ENCODE results near the gene C1orf21. TPM values are rescaled to one million over a fixed set of nuclear protein-coding genes. Genes with fewer than 3 reads are reported as not detected.
A peak's percentile ranks its signal among the peaks of the same experiment; 100 is the strongest.

C1orf21 gene
- polyA plus RNA-seq, 5 donors, result 40.2 to 53.2 (median 43.4) TPM

GRCh38 chr1:184383772-184384323 is 3.0 kb upstream of the C1orf21 start:
- no peak for DNase-seq

- DNase-seq, result no peak
Observed at GRCh38 chr1:184385865-184386311, 941 bp upstream of the C1orf21 start.

- no peak for DNase-seq
Observed at GRCh38 chr1:184387069-184387475, 243 bp downstream of the C1orf21 start.

- DNase-seq, result peak; percentile 33 to 35
Observed at GRCh38 chr1:184387476-184388318, 868 bp downstream of the C1orf21 start.

GRCh38 chr1:184388319-184388889 is 1.6 kb downstream of the C1orf21 start:
- peak in 1 of 2 donors; percentile 17 for DNase-seq

- no peak for DNase-seq
Observed at GRCh38 chr1:184388971-184389370, 2.1 kb downstream of the C1orf21 start.

- DNase-seq, result no peak
Observed at GRCh38 chr1:184389446-184389845, 2.6 kb downstream of the C1orf21 start.

GRCh38 chr1:184390889-184391288 is 4.1 kb downstream of the C1orf21 start:
- no peak for DNase-seq

- DNase-seq, result no peak
Observed at GRCh38 chr1:184392067-184392466, 5.2 kb downstream of the C1orf21 start.

GRCh38 chr1:184392779-184393522 is 6.1 kb downstream of the C1orf21 start:
- no peak for DNase-seq

GRCh38 chr1:184393962-184394361 is 7.1 kb downstream of the C1orf21 start:
- DNase-seq, result no peak

GRCh38 chr1:184395370-184395769 is 8.5 kb downstream of the C1orf21 start:
- no peak for DNase-seq

GRCh38 chr1:184395937-184396480 is 9.2 kb downstream of the C1orf21 start:
- no peak for DNase-seq

- no peak for DNase-seq
Observed at GRCh38 chr1:184399192-184399847, 12.5 kb downstream of the C1orf21 start.

GRCh38 chr1:184403961-184404726 is 17.3 kb downstream of the C1orf21 start:
- DNase-seq, result no peak

GRCh38 chr1:184404727-184405027 is 17.8 kb downstream of the C1orf21 start:
- DNase-seq, result no peak

- DNase-seq, result no peak
Observed at GRCh38 chr1:184405094-184405800, 18.4 kb downstream of the C1orf21 start.

- no peak for DNase-seq
Observed at GRCh38 chr1:184405801-184406142, 18.9 kb downstream of the C1orf21 start.

- DNase-seq, result no peak
Observed at GRCh38 chr1:184406479-184406878, 19.6 kb downstream of the C1orf21 start.

GRCh38 chr1:184407816-184408510 is 21.1 kb downstream of the C1orf21 start:
- no peak for DNase-seq

All from right lung (tissue), 5 donors.